DMS153 treated with DMSO at 0.1 percent for 48 hours (cell line): ENCODE data around the gene NPIPB2.

Experiments
- DNase-seq: peaks from one replicate; lab custom pipeline; 2025; ENCODE audit not compliant: unreplicated experiment; lab: John Stamatoyannopoulos, UW

Gene NPIPB2

GRCh38 chr16:11903906-11904305 is 37.9 kb downstream of the NPIPB2 start:
- no peak for DNase-seq

- DNase-seq = no peak
Measured at GRCh38 chr16:11901091-11901490, 40.8 kb downstream of the NPIPB2 start.

DNA sequence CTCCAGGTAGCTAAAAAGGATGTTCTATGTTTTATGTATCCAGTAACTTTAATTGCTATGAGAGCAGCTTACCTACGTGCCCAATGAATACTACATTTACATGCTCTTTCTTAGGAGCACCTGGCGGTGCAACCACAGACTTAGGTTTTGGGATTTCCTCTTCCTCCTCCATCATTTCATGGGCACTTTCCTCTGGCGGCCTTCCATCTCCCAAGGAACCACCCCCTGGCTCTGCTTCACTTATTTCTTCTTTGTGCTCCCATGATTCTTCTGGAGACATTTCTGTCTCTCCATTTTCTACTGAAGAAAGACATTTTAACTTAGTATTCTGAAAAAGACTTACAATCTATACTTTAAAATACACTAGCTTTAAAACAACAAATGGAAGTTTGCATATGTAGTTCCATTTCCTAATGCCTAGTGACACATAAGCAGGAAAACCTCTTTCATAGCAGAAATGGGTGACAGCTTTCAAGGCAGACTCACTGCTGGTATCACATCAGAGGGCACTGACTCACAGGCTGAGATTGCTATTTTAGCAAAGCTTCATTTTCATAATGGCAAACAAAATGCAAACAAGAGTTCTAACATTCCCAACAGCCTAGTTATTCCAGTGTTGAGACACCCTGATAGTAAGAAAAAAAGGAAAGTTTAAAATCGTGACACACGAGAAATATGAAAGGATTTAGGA is 45.2 kb downstream of the NPIPB2 start:
- no peak for DNase-seq

GRCh38 chr16:11893571-11893970 is 48.3 kb downstream of the NPIPB2 start:
- no peak for DNase-seq

DNA sequence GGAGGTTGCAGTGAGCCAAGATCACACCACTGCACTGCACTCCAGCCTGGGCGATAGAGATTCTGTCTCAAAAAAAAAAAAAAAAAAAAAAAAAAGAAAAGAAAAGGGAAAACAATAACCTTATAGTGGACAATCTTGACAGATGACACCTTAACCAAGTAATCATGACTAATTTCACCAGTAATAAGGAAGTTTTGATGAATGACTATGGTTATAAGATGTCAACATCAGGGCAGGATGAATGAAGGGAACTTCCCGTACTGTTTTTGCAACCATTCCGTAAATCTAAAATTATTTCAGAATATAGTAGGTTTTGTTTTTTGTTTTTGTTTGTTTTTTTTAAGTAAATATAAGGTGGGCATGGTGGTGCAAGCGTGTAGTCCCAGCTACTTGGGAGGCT is 49.1 kb downstream of the NPIPB2 start:
- DNase-seq = no peak

GRCh38 chr16:11890231-11890965 is 51.4 kb downstream of the NPIPB2 start:
- DNase-seq = no peak

DNA sequence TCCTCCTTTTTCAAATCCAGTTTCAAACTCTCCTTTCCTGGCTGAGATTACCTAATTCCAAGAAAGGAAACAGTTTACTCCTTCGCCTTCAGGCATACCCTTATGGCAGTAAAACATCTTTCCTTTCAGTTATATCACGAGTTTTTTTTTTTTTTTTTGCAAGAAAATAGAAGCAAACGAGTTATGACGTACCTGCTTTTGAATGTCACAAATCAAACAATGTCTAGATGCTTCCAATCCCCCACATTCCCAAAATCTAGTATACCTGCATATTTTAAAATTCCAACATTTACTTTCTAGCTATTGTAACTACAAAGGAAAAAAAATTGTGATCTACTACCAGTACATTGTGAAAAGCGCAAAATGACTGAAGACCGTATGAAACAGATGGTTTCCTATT is 55.0 kb downstream of the NPIPB2 start:
- no peak for DNase-seq

- DNase-seq = no peak
Measured at GRCh38 chr16:11884035-11884434, 57.8 kb downstream of the NPIPB2 start.

- no peak for DNase-seq
Measured at GRCh38 chr16:11880007-11880406, 61.8 kb downstream of the NPIPB2 start.

GRCh38 chr16:11877374-11877773 is 64.5 kb downstream of the NPIPB2 start:
- no peak for DNase-seq
